HG03108 (cell line): ENCODE data around the gene MITF.
"Not testable (repeated sequence)": the region's sequence is repeated elsewhere in the genome, so short reads cannot be mapped to it uniquely, and the experiment has no call there.

Source experiments
- ATAC-seq: cut with Tn5 transposase; IDR thresholded peaks from one replicate; pipeline ENCODE4 v1.9.1; 2021; ENCODE audit warnings: moderate library complexity; ENCODE audit not compliant: unreplicated experiment

Gene MITF

DNA sequence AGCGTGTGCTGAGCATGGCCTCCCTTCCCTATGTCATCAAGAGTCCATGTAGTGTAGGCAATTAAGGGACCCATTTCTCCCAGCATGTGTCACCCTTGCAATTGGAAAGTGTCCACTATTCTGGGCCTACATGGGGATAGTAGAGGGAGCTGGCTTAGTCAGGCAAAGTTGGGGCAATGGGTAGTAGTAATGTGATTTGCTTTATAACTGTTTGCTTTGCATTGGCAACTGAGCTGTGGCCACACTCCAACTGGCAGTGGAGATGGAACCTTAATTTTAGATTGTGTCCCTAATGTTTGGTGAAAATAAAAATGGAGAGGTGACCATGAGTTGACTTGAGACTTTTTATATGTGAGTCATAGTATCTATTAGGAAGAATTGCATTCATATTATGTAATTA, 162.5 kb downstream of the MITF start:
- no peak for ATAC-seq

DNA sequence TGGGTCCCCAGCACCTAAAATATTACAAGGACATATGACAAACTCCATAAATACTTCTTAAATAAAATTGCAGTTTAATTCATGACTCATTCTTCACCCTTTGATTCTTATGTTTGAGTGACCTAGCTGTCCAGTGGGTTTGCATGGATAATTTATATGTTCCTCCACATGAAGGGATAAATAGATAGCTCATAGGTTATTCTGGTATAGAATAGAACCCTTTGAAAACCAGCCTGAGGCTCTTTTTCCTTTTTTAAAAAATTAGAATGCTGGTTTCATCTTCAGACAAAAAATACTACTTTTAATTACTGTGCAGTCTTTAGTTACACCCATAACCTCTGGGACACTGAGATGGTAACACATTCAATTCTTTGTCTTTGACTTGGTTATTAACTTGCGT, 163.1 kb downstream of the MITF start:
- no peak for ATAC-seq

- no peak for ATAC-seq
Measured at GRCh38 chr3:69906351-69906966, 167.2 kb downstream of the MITF start.

- ATAC-seq, result no peak
Measured at GRCh38 chr3:69907554-69907953, 168.3 kb downstream of the MITF start.

- ATAC-seq, result not testable (repeated sequence)
Measured at GRCh38 chr3:69909859-69910258, 170.6 kb downstream of the MITF start.

DNA sequence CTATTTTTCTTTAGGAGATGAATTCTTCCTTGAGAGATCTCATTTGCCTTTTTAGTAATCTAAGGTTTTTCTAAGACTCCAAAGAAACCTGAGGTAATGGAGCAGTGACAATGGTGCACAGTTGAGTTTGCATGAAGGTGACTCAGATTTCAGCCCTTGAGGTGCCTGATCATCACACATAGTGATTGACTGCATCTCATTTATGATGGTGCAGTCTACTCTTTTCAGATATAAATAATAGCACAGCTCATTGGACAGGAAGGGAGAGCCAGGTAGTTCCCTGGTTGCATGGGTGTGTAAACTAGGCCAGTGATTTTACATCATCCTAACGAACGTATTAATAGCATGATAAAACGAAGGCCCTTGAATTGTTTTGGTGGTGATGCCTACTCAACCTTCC, 174.2 kb downstream of the MITF start:
- no peak for ATAC-seq

- no peak for ATAC-seq
Measured at GRCh38 chr3:69914395-69914794, 175.1 kb downstream of the MITF start.

DNA sequence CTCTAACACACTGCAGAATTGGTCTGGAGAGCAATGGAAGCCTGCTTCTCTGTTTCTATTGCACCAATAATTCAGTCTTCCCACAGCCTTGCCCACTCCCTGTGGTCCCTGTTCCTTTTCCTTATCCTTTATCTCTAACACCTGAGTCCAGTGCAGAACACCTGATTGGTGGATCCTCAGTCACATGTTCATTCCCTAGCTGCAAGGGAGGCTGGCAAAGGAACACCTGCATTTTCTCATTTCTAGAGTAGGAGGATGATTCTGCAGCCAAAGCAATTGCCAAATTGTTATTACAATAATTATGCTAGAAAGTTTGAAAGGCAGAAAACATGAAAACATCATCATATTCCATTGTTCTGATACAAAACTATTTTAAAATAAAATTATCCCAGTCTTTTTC, 176.5 kb downstream of the MITF start:
- ATAC-seq, result no peak

DNA sequence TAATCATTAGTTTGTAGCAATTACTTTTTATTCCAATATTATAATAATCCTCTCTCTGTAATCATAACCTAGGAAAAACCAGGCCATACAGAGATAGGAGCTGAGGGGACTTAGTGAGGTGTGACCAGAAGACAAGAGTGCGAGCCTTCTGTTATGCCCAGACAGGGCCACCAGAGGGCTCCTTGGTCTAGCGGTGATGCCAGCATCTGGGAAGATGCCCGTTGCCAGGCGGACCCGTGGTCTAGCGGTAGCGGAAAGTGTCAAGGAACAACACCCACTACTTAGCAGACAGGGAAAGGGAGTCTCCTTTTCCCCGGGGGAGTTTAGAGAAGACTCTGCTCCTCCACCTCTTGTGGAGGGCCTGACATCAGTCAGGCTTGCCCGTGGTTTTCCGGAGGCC, 180.7 kb downstream of the MITF start:
- ATAC-seq, result not testable (repeated sequence)

DNA sequence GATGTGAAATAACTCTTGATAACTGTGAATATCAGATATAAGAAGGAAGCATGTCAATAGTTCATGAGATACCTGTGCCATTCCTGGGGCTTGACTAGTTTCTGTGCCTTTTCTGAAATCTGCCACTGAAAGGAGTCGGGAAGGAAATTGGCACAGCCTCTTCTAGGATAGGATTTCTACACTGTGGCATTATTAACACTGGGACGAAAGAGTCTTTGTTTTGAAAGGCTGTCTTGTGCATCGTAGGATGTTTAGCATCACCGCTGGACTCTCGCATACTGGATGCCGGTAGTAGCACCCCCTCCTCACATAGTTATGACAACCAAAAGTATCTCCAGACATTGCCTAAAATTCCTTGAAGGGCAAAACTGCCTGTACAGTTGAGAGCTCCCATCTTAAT, 182.4 kb downstream of the MITF start:
- ATAC-seq, result no peak

GRCh38 chr3:69922521-69923000, 183.3 kb downstream of the MITF start:
- ATAC-seq, result no peak

DNA sequence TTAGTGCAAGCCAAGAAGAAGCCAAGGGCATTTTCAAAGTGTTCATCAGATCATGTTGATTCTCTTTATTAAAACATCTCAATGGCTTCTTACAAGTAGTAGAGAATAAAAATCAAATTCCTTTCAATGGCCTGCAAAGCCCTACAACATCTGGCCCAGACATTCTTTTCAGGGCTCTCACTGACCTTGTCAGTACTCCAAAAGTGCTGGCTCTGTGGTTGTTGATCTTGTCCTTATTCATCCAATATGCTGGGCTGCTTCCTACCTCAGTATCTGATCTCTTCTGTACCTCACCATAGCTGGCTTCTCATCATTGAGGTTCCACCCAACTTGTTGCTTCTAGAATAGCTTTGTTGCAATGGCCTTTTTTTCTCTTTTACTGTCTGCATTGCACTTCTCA, 186.2 kb downstream of the MITF start:
- no peak for ATAC-seq

DNA sequence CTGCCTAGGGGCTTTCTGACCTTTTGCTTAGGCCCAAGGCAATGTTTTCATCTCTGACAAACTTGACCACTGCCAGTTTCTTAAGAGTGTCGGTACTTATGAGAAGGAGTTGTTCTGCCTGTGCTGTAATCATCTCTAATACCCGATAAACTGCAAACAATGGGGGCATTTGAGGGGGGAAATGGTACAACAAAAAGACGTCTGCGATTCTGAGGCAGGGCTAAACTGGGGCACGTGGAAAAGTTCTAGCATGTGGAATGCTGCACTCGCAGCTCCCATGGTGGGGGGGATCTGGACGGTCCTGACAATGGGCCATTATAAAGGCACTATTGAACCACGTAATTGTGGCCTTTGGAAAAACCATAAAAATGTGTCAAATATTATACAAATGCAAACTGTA, 187.1 kb downstream of the MITF start:
- no peak for ATAC-seq

- no peak for ATAC-seq
Measured at GRCh38 chr3:69927571-69927970, 188.3 kb downstream of the MITF start.

- ATAC-seq, result no peak
Measured at GRCh38 chr3:69929019-69929418, 189.8 kb downstream of the MITF start.

- ATAC-seq, result no peak
Measured at GRCh38 chr3:69930564-69930963, 191.3 kb downstream of the MITF start.

DNA sequence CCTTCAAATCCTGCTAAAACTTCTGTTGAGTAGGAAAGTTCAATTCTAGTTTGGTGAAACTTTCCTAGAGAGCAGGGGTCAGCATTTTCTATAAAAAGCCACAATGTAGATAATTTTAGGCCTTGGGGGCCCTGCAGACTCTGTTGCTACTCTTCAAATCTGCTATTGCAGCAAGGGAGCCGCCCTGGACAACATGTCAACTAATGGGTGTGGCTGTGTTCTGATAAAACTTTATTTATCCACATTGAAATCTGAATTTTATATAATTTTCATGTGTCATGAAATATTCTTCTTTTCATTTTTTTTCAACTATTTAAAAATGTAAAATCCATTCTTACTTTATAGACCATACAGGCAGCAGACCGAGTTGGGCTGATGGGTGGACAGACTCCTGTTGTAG, 192.8 kb downstream of the MITF start:
- ATAC-seq, result no peak

DNA sequence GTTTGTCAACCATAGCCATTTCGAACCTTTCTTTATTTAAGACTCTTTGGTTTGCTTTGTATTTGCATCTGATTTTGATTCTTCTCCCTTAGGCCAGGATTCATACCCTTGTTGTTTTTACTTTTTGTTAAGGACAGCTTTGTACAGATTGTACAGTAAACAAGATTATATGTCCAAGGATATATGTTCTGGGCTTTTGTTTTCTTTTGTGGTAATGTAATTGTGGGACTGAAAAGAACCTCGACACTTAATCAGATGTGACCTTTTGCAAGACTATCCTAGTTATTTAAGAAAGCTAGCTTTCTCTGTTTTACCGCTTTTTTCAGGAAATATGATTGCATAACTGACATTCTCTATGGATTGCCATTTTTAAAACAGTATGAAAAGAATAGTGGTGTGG, 193.2 kb downstream of the MITF start:
- ATAC-seq, result no peak

- no peak for ATAC-seq
Measured at GRCh38 chr3:69934398-69934797, 195.1 kb downstream of the MITF start.

DNA sequence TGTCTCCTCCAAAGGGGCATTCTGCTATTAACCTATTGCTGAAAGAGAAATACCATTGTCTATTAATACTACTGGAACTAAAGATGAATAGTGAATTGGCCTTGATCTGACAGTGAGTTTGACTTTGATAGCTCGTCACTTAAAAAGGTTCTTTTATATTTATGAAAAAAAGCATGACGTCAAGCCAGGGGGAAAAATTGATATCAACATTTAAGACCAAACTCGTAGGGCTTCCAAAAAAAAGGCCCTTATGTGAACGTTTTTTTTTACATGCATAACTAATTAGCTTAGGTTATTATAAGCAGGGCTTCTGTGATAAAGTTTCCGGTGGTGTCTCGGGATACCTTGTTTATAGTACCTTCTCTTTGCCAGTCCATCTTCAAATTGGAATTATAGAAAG, 197.0 kb downstream of the MITF start:
- ATAC-seq, result no peak

- no peak for ATAC-seq
Measured at GRCh38 chr3:69938061-69938460, 198.8 kb downstream of the MITF start.

GRCh38 chr3:69938931-69939330, 199.7 kb downstream of the MITF start:
- no peak for ATAC-seq

DNA sequence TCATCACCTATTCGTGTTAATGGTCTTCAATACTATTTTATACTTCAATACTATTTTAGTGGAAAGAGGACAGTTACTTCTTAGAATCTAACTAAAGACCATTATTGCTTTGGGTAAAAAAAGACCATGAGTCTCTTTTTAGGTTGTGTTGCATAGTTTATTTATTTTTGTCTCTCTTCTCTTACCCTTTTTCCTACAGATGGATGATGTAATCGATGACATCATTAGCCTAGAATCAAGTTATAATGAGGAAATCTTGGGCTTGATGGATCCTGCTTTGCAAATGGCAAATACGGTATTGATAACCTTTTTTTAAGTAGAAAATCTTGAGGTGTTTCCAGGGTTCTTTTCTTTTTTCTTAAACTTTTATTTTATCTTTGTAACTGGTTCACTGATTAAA, 201.8 kb downstream of the MITF start:
- no peak for ATAC-seq
